ES-I3 (cell line): ENCODE results near the gene ZFAND6.
"Not testable (repeated sequence)": the region's sequence is repeated elsewhere in the genome, so short reads cannot be mapped to it uniquely, and the experiment has no call there.

Experiments
- H3K36me3 ChIP-seq: 2 replicates; pipeline ENCODE4 v1.6.1; 2013; ENCODE audit warnings: mild to moderate bottlenecking, low read length, control low read depth, moderate library complexity; ENCODE audit not compliant: insufficient read depth
- H3K4me1 ChIP-seq: 2 replicates; pipeline ENCODE4 v1.6.1; 2013; ENCODE audit warnings: mild to moderate bottlenecking, control low read depth, low read length; ENCODE audit not compliant: insufficient read depth
- H3K9ac ChIP-seq: 2 replicates; pipeline ENCODE4 v1.6.1; 2013; ENCODE audit warnings: low read depth, mild to moderate bottlenecking, low read length, moderate library complexity
- H3K9me3 ChIP-seq: 2 replicates; pipeline ENCODE4 v1.6.1; 2013; ENCODE audit warnings: mild to moderate bottlenecking, low read length, moderate library complexity; ENCODE audit not compliant: control insufficient read depth, insufficient read depth

Gene ZFAND6

GRCh38 chr15:80028937-80029336, 30.5 kb upstream of the ZFAND6 start:
- Histone ChIP-seq H3K36me3 (no peaks in the 10 kb centered on the region), H3K9ac (no peak overlapping the region; the same call in 1 of the 2 replicates), H3K9me3 (no peaks in the 10 kb centered on the region), H3K4me1 (peaks cover 24% of the 10 kb centered on the region)

- no peaks in the 10 kb centered on the region for H3K36me3 ChIP-seq
- no peak overlapping the region for H3K9ac ChIP-seq
- peaks cover 28% of the 10 kb centered on the region for H3K4me1 ChIP-seq
- no peaks in the 10 kb centered on the region for H3K9me3 ChIP-seq
Observed at GRCh38 chr15:80031841-80032240, 27.6 kb upstream of the ZFAND6 start.

GRCh38 chr15:80034629-80035028, 24.8 kb upstream of the ZFAND6 start:
- Histone ChIP-seq H3K36me3 (no peaks in the 10 kb centered on the region), H3K4me1 (peaks cover 18% of the 10 kb centered on the region), H3K9me3 (no peaks in the 10 kb centered on the region), H3K9ac (no peak overlapping the region)

- no peak overlapping the region for H3K9ac ChIP-seq
- no peaks in the 10 kb centered on the region for H3K9me3 ChIP-seq
- no peaks in the 10 kb centered on the region for H3K36me3 ChIP-seq
- peaks cover 18% of the 10 kb centered on the region for H3K4me1 ChIP-seq
Observed at GRCh38 chr15:80036071-80036470, 23.4 kb upstream of the ZFAND6 start.

GRCh38 chr15:80041494-80042253, 17.8 kb upstream of the ZFAND6 start:
- Histone ChIP-seq H3K4me1 (peaks cover 3% of the 10 kb centered on the region; the same call in 1 of the 2 replicates), H3K9me3 (no peaks in the 10 kb centered on the region), H3K9ac (no peak overlapping the region), H3K36me3 (no peaks in the 10 kb centered on the region)

GRCh38 chr15:80042568-80042967, 16.9 kb upstream of the ZFAND6 start:
- no peak overlapping the region for H3K9ac ChIP-seq
- no peaks in the 10 kb centered on the region for H3K36me3 ChIP-seq
- H3K4me1 ChIP-seq = peaks cover 3% of the 10 kb centered on the region; the same call in 1 of the 2 replicates
- H3K9me3 ChIP-seq = no peaks in the 10 kb centered on the region

GRCh38 chr15:80045219-80045618, 14.3 kb upstream of the ZFAND6 start:
- H3K36me3 ChIP-seq, H3K4me1 ChIP-seq, H3K9me3 ChIP-seq, H3K9ac ChIP-seq: not testable (repeated sequence)

- no peaks in the 10 kb centered on the region for H3K9me3 ChIP-seq
- no peaks in the 10 kb centered on the region for H3K4me1 ChIP-seq
- H3K36me3 ChIP-seq = no peaks in the 10 kb centered on the region
- H3K9ac ChIP-seq = no peak overlapping the region
Observed at GRCh38 chr15:80049046-80049445, 10.4 kb upstream of the ZFAND6 start.

- Histone ChIP-seq H3K9ac (no peak overlapping the region), H3K36me3 (no peaks in the 10 kb centered on the region), H3K4me1 (no peaks in the 10 kb centered on the region; the same call in 1 of the 2 replicates), H3K9me3 (no peaks in the 10 kb centered on the region)
Observed at GRCh38 chr15:80052597-80053304, 6.7 kb upstream of the ZFAND6 start.

GRCh38 chr15:80055933-80056332, 3.5 kb upstream of the ZFAND6 start:
- Histone ChIP-seq H3K9ac (no peak overlapping the region), H3K36me3 (no peaks in the 10 kb centered on the region), H3K4me1 (peaks cover 6% of the 10 kb centered on the region), H3K9me3 (no peaks in the 10 kb centered on the region)

GRCh38 chr15:80058044-80058443, 1.4 kb upstream of the ZFAND6 start:
- H3K4me1 ChIP-seq = peaks cover 11% of the 10 kb centered on the region
- H3K9ac ChIP-seq = no peak overlapping the region
- no peaks in the 10 kb centered on the region for H3K9me3 ChIP-seq
- H3K36me3 ChIP-seq = no peaks in the 10 kb centered on the region

- Histone ChIP-seq H3K9ac (peak overlapping the region; percentile 95), H3K36me3 (no peaks in the 10 kb centered on the region)
Observed at GRCh38 chr15:80059786-80060355, 395 bp downstream of the ZFAND6 start.

GRCh38 chr15:80060356-80061006, 1.0 kb downstream of the ZFAND6 start:
- Histone ChIP-seq H3K4me1 (peaks cover 17% of the 10 kb centered on the region), H3K9ac (peak overlapping the region; percentile 95), H3K36me3 (no peaks in the 10 kb centered on the region), H3K9me3 (no peaks in the 10 kb centered on the region)

More at GRCh38 chr15:80059786-80060355, 395 bp downstream of the ZFAND6 start:
- H3K4me1 ChIP-seq = peaks cover 17% of the 10 kb centered on the region
- H3K9me3 ChIP-seq = no peaks in the 10 kb centered on the region

GRCh38 chr15:80061582-80061981, 2.1 kb downstream of the ZFAND6 start:
- Histone ChIP-seq H3K4me1 (peaks cover 17% of the 10 kb centered on the region), H3K36me3 (no peaks in the 10 kb centered on the region), H3K9me3 (no peaks in the 10 kb centered on the region), H3K9ac (no peak overlapping the region)
